Measurements from ENCODE around the gene BCLAF1. TPM values are rescaled to one million over a fixed set of nuclear protein-coding genes. Genes with fewer than 3 reads are reported as not detected.

The BCLAF1 gene
- total and polyA plus RNA-seq, 2 of the 8 experiments (the other 6 are each of a cell fraction or from before 2014, with no cell fraction given): 30.5 to 230 TPM

GRCh38 chr6:136236466-136237293, 53.0 kb downstream of the BCLAF1 start:
- no peak overlapping the region for H3K27ac ChIP-seq (ENCODE audit: low read depth, low read length)
- no peak for FAIRE-seq
- TF ChIP-seq RBBP5 (IDR thresholded peaks at IDR 0.05; ENCODE audit: borderline replicate concordance, low read depth, low read length) (no peak), TAF7 (optimal IDR thresholded peaks at IDR 0.05; ENCODE audit: borderline replicate concordance, low read depth, low read length) (no peak), SP2 (IDR thresholded peaks at IDR 0.05; ENCODE audit: low read length) (no peak), ASH2L (IDR thresholded peaks at IDR 0.05; ENCODE audit: low read length) (no peak), NRF1 (IDR thresholded peaks at IDR 0.05; ENCODE audit: low read depth, low read length) (no peak), BACH1 (IDR thresholded peaks at IDR 0.05; ENCODE audit: low read length) (no peak), SAP30 (IDR thresholded peaks at IDR 0.05; ENCODE audit: insufficient read depth, insufficient replicate concordance, low read length) (no peak), RNF2 (IDR thresholded peaks at IDR 0.05; ENCODE audit: borderline replicate concordance, low read depth, low read length, missing control alignments, poor library complexity, severe bottlenecking) (no peak), SP1 (IDR thresholded peaks at IDR 0.05; ENCODE audit: low read depth, low read length) (no peak), USF2 (IDR thresholded peaks at IDR 0.05; ENCODE audit: low read length) (no peak)

More at GRCh38 chr6:136236466-136237293, 53.0 kb downstream of the BCLAF1 start:
- Histone ChIP-seq H3K27me3 (replicated peaks in 1 of 4; ENCODE audit: control insufficient read depth in 3 of 4, extremely low read depth in 1 of 4, insufficient read depth in 3 of 4, low read length in 3 of 4) (no peaks in the 10 kb centered on the region), H3K14ac (ENCODE audit: insufficient read length) (no peak overlapping the region), H3K4ac (replicated peaks; ENCODE audit: insufficient read length, low read depth, low read length) (no peak overlapping the region), H3K79me2 (ENCODE audit: control insufficient read depth in 1 of 2, insufficient read depth in 2 of 2, low read length in 2 of 2) (no peaks in the 10 kb centered on the region), H2BK20ac (ENCODE audit: low read length) (no peak overlapping the region; the same call in 1 of the 2 replicates), H4K20me1 (replicated peaks in 1 of 2; ENCODE audit: control insufficient read depth in 1 of 2, insufficient read depth in 2 of 2, low read length in 2 of 2) (no peaks in the 10 kb centered on the region), H3K23me2 (ENCODE audit: low read depth, low read length) (no peaks in the 10 kb centered on the region), H3K36me3 (ENCODE audit: control insufficient read depth in 2 of 4, insufficient read depth in 4 of 4, low read length in 3 of 4) (peaks cover 0 to 17% (median 2%) of the 10 kb centered on the region in 4 experiments; a peak in 2 of 8 replicates), H3K4me1 (replicated peaks in 1 of 4; ENCODE audit: control insufficient read depth in 3 of 4, insufficient read depth in 4 of 4, low read length in 3 of 4) (no peaks in the 10 kb centered on the region), H2BK12ac (ENCODE audit: low read depth, low read length) (no peak overlapping the region), H2BK15ac (ENCODE audit: low read length) (no peak overlapping the region), H3K4me3 (ENCODE audit: extremely low read depth in 1 of 4, insufficient read depth in 2 of 4, low read depth in 3 of 4, low read length in 4 of 4) (no peak overlapping the region), H3K18ac (ENCODE audit: extremely low read depth, low read length) (no peak overlapping the region), H4K8ac (ENCODE audit: extremely low read depth, insufficient read depth, low read length) (no peak overlapping the region), H2BK5ac (ENCODE audit: low read depth, low read length) (no peak overlapping the region), H2AFZ (ENCODE audit: low read length) (no peak overlapping the region), H2BK120ac (replicated peaks; ENCODE audit: low read depth, low read length) (no peak overlapping the region), H3K79me1 (ENCODE audit: low read depth, low read length) (no peaks in the 10 kb centered on the region), H4K91ac (replicated peaks; ENCODE audit: insufficient read length, low read length) (no peak overlapping the region), H3K56ac (replicated peaks; ENCODE audit: insufficient read length, low read depth, low read length) (no peak overlapping the region), H3K9ac (replicated peaks in 1 of 4; ENCODE audit: extremely low read depth in 1 of 4, low read depth in 3 of 4, low read length in 3 of 4) (no peak overlapping the region), H3K23ac (ENCODE audit: insufficient read length) (no peak overlapping the region), H4K5ac (ENCODE audit: insufficient read length, low read depth, low read length) (no peak overlapping the region), H2AK5ac (ENCODE audit: low read depth, low read length) (no peak overlapping the region), H3K9me3 (ENCODE audit: insufficient read depth in 2 of 2, low read depth in 1 of 2, low read length in 1 of 2) (no peaks in the 10 kb centered on the region), H3K4me2 (ENCODE audit: insufficient read depth in 1 of 2, low read depth in 2 of 2, low read length in 2 of 2) (no peak overlapping the region)
- WGBS, 2 experiments (ENCODE audit: extremely low coverage in 1 of 2, insufficient coverage in 1 of 2, insufficient read length in 1 of 2, insufficient replicate concordance in 2 of 2, low coverage in 1 of 2, low lambda C conversion rate in 2 of 2, missing lambda C conversion rate in 1 of 2): 91% methylated on average over 9 of the region's 9 CpGs; no CpG with 5 or more reads in 1 of the 2 experiments
- ChIA-PET POLR2A (ENCODE audit: partially characterized antibody) (interaction anchor here (2.0 kb wide), 1 partner anchor 53 kb away, joined by 5 read pairs; the partner anchor contains the start of gene BCLAF1), CTCF (ENCODE audit: partially characterized antibody) (interaction anchor here (0.6 to 3.9 kb wide), 5 partner anchors 10 to 1141 kb away, joined by 3 to 29 read pairs (median 3); no protein-coding TSS in a partner anchor)
- no peak for DNase-seq (ENCODE audit: low read depth in 1 of 2, low spot score in 2 of 2)

All from H1 (cell line).